PFSK-1 (cell line): ENCODE results near the gene IPO7.
A peak's percentile ranks its signal among the peaks of the same experiment; 100 is the strongest.

Experiments
- POLR2AphosphoS5 ChIP-seq: IDR thresholded peaks from 2 replicates; pipeline ENCODE4 v1.6.1; 2012; ENCODE audit warnings: low read depth, mild to moderate bottlenecking, control low read depth, low read length, moderate library complexity
- REST ChIP-seq, 2 experiments: IDR thresholded peaks; 2 replicates each; pipeline versions ENCODE4 v1.6.1 to v1.8.0; 2011 to 2012; ENCODE audit warnings: low read depth in 2 of 2, low read length in 2 of 2, control low read depth in 1 of 2, inconsistent platforms in 1 of 2, mild to moderate bottlenecking in 1 of 2, moderate library complexity in 1 of 2; ENCODE audit not compliant: insufficient read depth in 1 of 2
- SIN3A ChIP-seq: IDR thresholded peaks from 2 replicates; pipeline ENCODE4 v1.6.1; 2012; ENCODE audit warnings: mild to moderate bottlenecking, low read length, moderate library complexity, borderline replicate concordance; ENCODE audit not compliant: insufficient read depth
- TAF1 ChIP-seq: IDR thresholded peaks from 2 replicates; pipeline ENCODE4 v1.6.1; 2012; ENCODE audit warnings: low read length, control low read depth, borderline replicate concordance; ENCODE audit not compliant: insufficient read depth

- TF ChIP-seq REST (IDR thresholded peaks at IDR 0.05; ENCODE audit: insufficient read depth in 1 of 2, low read depth in 2 of 2, low read length in 2 of 2), result peak; percentile 17 to 25; a peak in 1 of 4 replicates
- TF ChIP-seq POLR2AphosphoS5, result peak; percentile 71
- TF ChIP-seq SIN3A, result peak; percentile 42; the same call in 1 of the 2 replicates
- 0 out of 2 replicates have a peak, but pooled peaks have one; percentile 45 for TF ChIP-seq TAF1
Measured at GRCh38 chr11:9363954-9364912, 20.2 kb upstream of the IPO7 start.
